ENCODE measurements around the gene TMEM52. TPM values are rescaled to one million over a fixed set of nuclear protein-coding genes. Genes with fewer than 3 reads are reported as not detected.

The TMEM52 gene
- total and polyA plus RNA-seq, 2 of the 13 experiments (the other 11 are each of a cell fraction or from before 2014, with no cell fraction given): 13.2 to 18.7 TPM

DNA sequence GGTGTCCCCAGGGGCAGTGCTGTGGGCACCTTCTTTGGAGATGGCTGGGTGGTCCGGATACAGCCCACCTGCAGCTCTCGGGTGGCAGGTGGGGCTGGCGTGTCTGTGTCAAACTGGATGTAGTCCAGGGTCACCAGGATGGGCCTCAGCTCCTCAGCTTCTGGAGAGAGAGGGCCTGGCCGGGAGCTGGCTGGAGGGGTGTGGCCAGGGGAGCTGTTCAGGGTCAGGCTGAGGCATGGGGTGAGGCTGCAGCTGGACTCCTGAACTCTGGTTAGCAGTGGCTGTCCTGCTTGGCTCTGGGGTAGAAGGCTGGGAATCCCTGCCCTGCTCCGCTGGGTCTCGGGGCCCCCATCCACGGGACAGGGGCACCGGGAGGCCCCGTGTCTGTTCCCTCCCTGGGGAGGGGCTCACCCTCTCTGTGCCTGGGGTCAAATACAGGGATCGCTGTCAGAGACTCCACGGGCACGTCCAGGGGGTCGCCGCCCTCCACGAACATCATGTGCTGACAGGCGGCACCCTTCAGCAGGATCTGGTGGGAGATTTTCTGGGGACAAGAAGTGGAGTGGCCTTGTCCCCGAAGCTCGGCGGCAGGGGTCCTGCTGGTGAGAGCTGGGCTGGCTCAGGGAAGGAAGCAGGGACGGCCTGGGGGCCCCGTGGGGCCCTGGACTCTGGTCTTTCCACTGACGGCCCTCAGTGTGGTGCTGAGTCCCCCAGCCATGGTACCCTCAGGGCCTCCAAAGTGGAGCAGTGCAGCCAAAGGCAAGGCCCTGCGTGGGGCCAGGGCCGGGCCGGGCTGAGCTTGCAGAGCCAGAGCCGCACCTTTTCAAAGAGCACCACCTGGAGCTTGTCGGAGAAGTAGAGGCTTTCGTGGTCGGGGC lies 4.1 kb upstream of the TMEM52 start (continued):
- no peak for TF ChIP-seq ZNF101 (CRISPR knock-in tag; IDR thresholded peaks at IDR 0.05; ENCODE audit: borderline replicate concordance, low read depth)
- TF ChIP-seq ZNF558 (CRISPR knock-in tag; IDR thresholded peaks at IDR 0.05; ENCODE audit: borderline replicate concordance): no peak
- TF ChIP-seq, protein P1, sequence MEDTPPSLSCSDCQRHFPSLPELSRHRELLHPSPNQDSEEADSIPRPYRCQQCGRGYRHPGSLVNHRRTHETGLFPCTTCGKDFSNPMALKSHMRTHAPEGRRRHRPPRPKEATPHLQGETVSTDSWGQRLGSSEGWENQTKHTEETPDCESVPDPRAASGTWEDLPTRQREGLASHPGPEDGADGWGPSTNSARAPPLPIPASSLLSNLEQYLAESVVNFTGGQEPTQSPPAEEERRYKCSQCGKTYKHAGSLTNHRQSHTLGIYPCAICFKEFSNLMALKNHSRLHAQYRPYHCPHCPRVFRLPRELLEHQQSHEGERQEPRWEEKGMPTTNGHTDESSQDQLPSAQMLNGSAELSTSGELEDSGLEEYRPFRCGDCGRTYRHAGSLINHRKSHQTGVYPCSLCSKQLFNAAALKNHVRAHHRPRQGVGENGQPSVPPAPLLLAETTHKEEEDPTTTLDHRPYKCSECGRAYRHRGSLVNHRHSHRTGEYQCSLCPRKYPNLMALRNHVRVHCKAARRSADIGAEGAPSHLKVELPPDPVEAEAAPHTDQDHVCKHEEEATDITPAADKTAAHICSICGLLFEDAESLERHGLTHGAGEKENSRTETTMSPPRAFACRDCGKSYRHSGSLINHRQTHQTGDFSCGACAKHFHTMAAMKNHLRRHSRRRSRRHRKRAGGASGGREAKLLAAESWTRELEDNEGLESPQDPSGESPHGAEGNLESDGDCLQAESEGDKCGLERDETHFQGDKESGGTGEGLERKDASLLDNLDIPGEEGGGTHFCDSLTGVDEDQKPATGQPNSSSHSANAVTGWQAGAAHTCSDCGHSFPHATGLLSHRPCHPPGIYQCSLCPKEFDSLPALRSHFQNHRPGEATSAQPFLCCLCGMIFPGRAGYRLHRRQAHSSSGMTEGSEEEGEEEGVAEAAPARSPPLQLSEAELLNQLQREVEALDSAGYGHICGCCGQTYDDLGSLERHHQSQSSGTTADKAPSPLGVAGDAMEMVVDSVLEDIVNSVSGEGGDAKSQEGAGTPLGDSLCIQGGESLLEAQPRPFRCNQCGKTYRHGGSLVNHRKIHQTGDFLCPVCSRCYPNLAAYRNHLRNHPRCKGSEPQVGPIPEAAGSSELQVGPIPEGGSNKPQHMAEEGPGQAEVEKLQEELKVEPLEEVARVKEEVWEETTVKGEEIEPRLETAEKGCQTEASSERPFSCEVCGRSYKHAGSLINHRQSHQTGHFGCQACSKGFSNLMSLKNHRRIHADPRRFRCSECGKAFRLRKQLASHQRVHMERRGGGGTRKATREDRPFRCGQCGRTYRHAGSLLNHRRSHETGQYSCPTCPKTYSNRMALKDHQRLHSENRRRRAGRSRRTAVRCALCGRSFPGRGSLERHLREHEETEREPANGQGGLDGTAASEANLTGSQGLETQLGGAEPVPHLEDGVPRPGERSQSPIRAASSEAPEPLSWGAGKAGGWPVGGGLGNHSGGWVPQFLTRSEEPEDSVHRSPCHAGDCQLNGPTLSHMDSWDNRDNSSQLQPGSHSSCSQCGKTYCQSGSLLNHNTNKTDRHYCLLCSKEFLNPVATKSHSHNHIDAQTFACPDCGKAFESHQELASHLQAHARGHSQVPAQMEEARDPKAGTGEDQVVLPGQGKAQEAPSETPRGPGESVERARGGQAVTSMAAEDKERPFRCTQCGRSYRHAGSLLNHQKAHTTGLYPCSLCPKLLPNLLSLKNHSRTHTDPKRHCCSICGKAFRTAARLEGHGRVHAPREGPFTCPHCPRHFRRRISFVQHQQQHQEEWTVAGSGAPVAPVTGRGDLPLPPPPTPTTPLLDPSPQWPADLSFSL (CRISPR knock-in tag; IDR thresholded peaks at IDR 0.05): 0 out of 2 replicates have a peak, but pooled peaks have one; percentile 36
- TF ChIP-seq KDM2A (CRISPR knock-in tag; IDR thresholded peaks at IDR 0.05; ENCODE audit: borderline replicate concordance, low read depth): peak; percentile 43; the same call in 1 of the 2 replicates
- TF ChIP-seq RBM22 (optimal IDR thresholded peaks at IDR 0.05; ENCODE audit: low read length): no peak
- peak; percentile 73 for TF ChIP-seq YEATS4 (CRISPR knock-in tag; IDR thresholded peaks at IDR 0.05; ENCODE audit: borderline replicate concordance)
- no peak; the same call in none of the 2 replicates for TF ChIP-seq NRL (CRISPR knock-in tag; IDR thresholded peaks at IDR 0.05; ENCODE audit: borderline replicate concordance)
- no peak for TF ChIP-seq ZNF747 (CRISPR knock-in tag; IDR thresholded peaks at IDR 0.05; ENCODE audit: borderline replicate concordance)
- no peak for TF ChIP-seq ZNF460 (CRISPR knock-in tag; IDR thresholded peaks at IDR 0.05; ENCODE audit: borderline replicate concordance)
- TF ChIP-seq SMARCE1 (IDR thresholded peaks at IDR 0.05; ENCODE audit: borderline replicate concordance): no peak
- peak; percentile 25 for TF ChIP-seq AGO2 (optimal IDR thresholded peaks at IDR 0.05; ENCODE audit: low read depth, low read length)
- no peak for TF ChIP-seq ELF1 (CRISPR knock-in tag; IDR thresholded peaks at IDR 0.05)
- TF ChIP-seq GATA4 (IDR thresholded peaks at IDR 0.05; ENCODE audit: borderline replicate concordance, low read depth): no peak
- TF ChIP-seq PAF1 (CRISPR knock-in tag; IDR thresholded peaks at IDR 0.05): no peak
- TF ChIP-seq, protein P2, sequence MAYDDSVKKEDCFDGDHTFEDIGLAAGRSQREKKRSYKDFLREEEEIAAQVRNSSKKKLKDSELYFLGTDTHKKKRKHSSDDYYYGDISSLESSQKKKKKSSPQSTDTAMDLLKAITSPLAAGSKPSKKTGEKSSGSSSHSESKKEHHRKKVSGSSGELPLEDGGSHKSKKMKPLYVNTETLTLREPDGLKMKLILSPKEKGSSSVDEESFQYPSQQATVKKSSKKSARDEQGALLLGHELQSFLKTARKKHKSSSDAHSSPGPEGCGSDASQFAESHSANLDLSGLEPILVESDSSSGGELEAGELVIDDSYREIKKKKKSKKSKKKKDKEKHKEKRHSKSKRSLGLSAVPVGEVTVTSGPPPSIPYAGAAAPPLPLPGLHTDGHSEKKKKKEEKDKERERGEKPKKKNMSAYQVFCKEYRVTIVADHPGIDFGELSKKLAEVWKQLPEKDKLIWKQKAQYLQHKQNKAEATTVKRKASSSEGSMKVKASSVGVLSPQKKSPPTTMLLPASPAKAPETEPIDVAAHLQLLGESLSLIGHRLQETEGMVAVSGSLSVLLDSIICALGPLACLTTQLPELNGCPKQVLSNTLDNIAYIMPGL (CRISPR knock-in tag; IDR thresholded peaks at IDR 0.05; ENCODE audit: borderline replicate concordance in 1 of 2, low read depth in 1 of 2): peak; percentile 30 to 35; a peak in 1 of 4 replicates
- no peak for TF ChIP-seq SIX4 (CRISPR knock-in tag; IDR thresholded peaks at IDR 0.05)
- no peak; the same call in 1 of the 2 replicates for TF ChIP-seq ZNF670 (CRISPR knock-in tag; IDR thresholded peaks at IDR 0.05; ENCODE audit: borderline replicate concordance)
- TF ChIP-seq ZSCAN20 (CRISPR knock-in tag; IDR thresholded peaks at IDR 0.05; ENCODE audit: borderline replicate concordance): no peak; the same call in 1 of the 2 replicates
- TF ChIP-seq PAWR (CRISPR knock-in tag; IDR thresholded peaks at IDR 0.05; ENCODE audit: borderline replicate concordance): no peak
- TF ChIP-seq MTA3 (CRISPR knock-in tag; IDR thresholded peaks at IDR 0.05): no peak
